ENCODE results near the gene GSTP1. TPM values are rescaled to one million over a fixed set of nuclear protein-coding genes. Genes with fewer than 3 reads are reported as not detected.
"Not testable (repeated sequence)": the region's sequence is repeated elsewhere in the genome, so short reads cannot be mapped to it uniquely, and the experiment has no call there.

The GSTP1 gene
- total RNA-seq, 1 donor from 2014 or later: 1,181 TPM

DNA sequence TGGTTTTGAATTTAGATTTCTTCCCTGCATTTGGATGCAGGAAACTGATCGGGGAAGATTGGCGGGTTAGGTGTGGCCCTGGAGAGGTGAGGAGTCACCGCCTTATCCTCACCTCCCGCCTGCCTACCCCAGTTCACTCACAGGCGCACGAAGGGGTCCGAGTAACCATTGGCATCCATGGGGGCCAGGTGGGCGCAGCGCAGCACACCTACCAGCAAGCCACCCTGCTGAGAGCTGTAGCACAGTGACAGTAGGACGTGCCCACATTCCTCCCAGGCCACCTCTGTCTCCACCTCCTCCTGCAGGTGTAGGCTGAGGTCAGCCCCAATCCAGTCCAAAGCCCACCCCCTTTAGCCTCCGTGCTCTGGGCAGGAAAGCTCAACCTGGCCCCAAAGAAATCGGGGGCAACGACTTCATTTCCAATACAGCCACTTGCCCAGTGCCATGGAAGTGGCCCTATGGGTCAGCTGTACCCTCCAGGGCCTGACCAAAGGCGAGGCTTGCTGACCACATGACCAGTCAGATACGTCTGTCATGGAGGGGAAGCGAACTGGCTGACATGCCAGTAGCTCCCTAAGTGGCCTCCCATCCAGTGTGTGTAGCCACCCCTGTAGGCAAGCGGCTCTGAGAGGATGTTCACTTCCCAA is 29.8 kb downstream of the GSTP1 start:
- DNase-seq (ENCODE audit: extremely low read depth, low read depth, low spot score): no peak

GRCh38 chr11:67613960-67614715 is 30.5 kb downstream of the GSTP1 start:
- DNase-seq (ENCODE audit: extremely low read depth, low read depth, low spot score): no peak

GRCh38 chr11:67614730-67615714 is 31.4 kb downstream of the GSTP1 start:
- no peak for DNase-seq (ENCODE audit: extremely low read depth, low read depth, low spot score)

DNA sequence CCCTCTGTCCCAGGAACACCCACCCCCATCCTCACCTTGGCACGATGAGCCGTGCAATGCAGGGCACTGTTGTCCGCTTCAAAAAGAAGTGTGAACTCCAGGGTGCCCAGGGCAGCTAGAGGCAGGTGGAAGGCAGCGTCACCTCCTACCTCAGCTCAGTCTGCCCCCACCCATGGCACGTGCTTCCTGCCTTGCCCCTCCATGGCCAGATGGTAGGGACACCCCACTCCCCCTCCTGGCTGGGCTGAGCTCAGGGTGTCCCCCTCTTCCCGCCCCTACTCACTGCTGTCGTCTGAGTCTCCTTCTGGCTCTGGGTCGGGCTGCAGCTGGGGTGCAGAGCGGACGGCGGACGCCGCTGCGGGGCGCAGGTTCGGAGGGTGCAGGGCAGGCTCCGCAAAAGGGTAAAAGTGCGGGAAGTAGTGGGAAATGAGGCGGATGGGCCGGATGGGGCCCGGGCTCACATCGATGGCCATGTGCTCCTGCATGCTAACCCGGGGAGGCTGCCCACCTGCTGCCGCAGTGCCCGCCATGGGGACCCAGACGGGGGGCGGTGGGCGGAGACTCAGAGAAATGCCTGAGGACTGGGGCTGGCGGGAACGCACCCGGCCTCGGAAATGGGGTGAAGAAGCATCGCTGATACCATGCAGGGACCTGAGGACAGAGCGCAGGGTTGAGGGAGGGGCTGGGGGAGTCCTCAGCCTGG is 32.3 kb downstream of the GSTP1 start:
- DNase-seq (ENCODE audit: extremely low read depth, low read depth, low spot score): no peak

- DNase-seq (ENCODE audit: extremely low read depth, low read depth, low spot score): no peak
These were observed 33.0 kb downstream of the GSTP1 start for GRCh38 chr11:67616431-67617242.

DNA sequence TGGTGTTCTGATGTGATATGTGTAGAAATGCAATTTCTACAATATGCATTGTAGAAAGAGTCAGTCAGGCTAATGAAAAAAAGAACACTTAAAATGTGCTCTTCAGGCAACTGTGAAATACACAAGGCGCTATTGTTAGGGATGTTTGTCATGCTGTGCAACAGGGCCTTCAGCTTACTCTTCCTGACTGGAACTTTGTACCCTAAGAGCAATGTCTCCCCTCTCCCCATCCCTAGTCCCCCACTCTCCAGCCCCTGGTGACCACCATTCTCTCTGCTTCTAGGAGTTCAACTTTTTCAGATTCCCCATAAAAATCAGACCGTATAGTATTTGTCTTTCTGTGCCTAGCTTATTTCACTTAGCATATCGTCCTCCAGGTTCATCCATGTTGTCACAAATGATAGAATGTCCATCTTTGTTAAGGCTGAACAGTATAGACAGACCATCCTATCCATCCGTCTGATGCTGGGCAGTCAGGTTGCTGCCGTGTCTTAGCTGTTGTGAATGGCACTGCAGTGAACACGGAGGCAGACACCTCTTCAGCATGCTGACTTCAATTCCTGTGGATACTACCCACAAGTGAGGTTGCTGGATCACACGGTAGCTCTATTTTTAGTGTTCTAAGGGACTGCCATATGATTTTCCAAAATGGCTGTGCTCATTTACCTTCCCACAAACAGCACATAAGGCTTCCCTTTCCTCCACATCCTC is 33.8 kb downstream of the GSTP1 start:
- DNase-seq (ENCODE audit: extremely low read depth, low read depth, low spot score): no peak

GRCh38 chr11:67618901-67619659 is 35.5 kb downstream of the GSTP1 start:
- not testable (repeated sequence) for DNase-seq (ENCODE audit: extremely low read depth, low read depth, low spot score)

- not testable (repeated sequence) for DNase-seq (ENCODE audit: extremely low read depth, low read depth, low spot score)
These were observed 36.3 kb downstream of the GSTP1 start for GRCh38 chr11:67619683-67620618.

- DNase-seq (ENCODE audit: extremely low read depth, low read depth, low spot score): not testable (repeated sequence)
These were observed 37.0 kb downstream of the GSTP1 start for GRCh38 chr11:67620621-67621020.

DNA sequence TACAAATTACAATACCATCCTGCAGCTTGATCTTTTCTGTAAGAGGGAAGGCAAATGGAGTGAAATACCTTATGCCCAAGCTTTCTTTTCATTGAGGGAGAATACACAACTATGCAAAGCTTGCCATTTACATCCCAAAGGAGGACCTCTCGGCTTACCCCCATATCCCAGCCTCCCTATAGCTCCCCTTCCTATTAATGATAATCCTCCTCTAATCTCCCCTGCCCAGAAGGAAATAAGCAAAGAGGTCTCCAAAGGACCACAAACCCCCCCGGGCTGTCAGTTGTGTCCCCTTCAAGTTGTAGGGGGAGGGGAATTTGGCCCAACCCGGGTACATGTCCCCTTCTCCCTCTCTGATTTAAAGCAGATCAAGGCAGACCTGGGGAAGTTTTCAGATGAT is 38.3 kb downstream of the GSTP1 start:
- DNase-seq (ENCODE audit: extremely low read depth, low read depth, low spot score): not testable (repeated sequence)

DNA sequence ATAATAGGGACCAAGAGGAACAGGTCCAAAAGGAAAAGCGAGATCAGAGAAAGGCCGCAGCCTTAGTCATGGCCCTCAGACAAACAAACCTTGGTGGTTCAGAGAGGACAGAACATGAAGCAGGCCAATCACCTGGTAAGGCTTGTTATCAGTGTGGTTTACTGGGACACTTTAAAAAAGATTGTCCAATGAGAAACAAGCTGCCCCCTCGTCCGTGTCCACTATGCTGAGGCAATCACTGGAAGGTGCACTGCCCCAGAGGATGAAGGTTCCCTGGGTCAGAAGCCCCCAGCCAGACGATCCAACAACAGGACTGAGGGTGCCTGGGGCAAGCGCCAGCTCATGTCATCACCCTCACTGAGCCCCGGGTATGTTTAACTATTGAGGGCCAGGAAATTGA is 39.3 kb downstream of the GSTP1 start:
- not testable (repeated sequence) for DNase-seq (ENCODE audit: extremely low read depth, low read depth, low spot score)

- not testable (repeated sequence) for DNase-seq (ENCODE audit: extremely low read depth, low read depth, low spot score)
These were observed 40.2 kb downstream of the GSTP1 start for GRCh38 chr11:67623795-67624194.

- DNase-seq (ENCODE audit: extremely low read depth, low read depth, low spot score): not testable (repeated sequence)
These were observed 42.7 kb downstream of the GSTP1 start for GRCh38 chr11:67626131-67626833.

DNA sequence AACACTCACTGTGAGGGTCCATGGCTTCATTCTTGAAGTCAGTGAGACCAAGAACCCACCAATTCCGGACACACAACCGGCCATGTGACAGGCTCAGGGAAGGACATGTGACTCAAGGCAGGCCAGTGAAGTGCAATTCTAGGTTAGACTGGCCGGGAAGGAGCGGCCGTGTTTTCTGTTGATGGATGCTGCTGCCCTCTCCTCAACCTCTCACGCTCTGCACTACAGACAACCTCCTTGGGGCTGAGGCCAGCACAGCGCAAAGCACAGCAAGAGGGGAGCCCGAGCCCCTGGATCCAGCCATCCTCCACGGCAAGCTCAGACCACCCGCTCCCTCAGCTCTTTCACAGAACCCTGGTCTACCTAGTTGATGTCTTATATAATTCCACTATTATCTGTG is 43.4 kb downstream of the GSTP1 start:
- no peak for DNase-seq (ENCODE audit: extremely low read depth, low read depth, low spot score)

DNA sequence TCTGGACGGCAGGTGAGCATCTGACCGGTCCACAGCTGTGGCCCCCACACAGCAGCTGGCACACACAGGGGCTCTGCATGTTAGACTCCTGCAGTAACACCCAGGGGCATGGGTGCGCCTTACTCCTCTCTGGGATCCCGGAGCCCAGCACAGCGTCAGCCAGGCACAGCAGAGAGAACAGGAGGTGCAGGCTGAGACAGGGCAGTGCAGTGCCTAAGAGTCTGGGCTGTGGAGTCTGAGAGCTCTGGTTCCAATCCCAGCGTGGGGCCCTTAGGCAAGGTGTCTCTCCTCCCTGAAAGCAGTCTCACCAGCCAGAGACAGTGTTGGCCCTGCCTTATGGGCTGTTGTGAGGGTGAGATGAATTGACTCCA is 43.8 kb downstream of the GSTP1 start:
- DNase-seq (ENCODE audit: extremely low read depth, low read depth, low spot score): no peak

DNA sequence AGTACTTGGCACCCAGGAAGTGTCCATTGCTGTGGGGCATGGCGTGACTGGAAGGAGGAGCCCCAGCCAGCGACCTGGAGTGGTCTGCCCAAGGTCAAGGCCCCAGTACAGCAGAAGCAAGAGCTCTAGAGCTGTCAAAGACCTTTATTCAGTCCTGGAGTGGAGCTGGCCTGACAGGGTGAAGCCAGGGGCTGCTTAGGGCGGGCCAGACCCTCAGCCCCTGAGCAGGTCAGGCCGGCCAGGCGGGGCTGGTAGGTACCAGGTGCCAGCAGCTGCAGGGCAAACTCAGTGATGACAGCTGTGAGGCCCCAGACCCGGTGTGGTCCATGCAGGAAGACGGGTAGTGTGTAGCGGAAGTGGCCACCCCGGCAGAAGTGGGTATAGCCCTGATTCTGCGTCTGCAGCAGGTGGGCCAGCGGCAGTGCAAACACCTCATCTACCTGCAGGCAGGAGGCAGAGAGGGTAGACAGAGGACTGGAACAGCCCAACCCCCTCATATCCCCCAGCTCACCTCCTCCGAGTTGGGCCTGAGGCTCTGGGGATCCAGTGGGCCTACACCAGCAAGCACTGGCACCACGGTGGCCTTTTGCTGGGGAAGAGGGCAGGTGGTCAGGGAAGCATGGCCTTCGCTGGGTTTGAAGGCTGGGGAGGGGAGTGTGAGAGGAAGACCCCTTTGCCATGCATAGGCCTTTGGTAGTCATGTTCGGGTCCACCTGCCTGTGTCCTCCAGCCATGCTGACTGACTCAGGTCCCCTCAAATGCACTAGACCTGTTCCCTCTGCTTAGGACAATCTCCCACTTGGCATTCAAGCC is 44.4 kb downstream of the GSTP1 start:
- DNase-seq (ENCODE audit: extremely low read depth, low read depth, low spot score): no peak

All from glomerular endothelial cell (primary cell).